ENCODE data around the gene HSPA12B. TPM values are rescaled to one million over a fixed set of nuclear protein-coding genes. Genes with fewer than 3 reads are reported as not detected.

The HSPA12B gene
- total and polyA plus RNA-seq, 2 donors (not counting 3 experiments of a cell fraction or from before 2014, with no cell fraction given), result 3.7 to 6.6 TPM

- H3K36me3 ChIP-seq (ENCODE audit: control insufficient read depth in 2 of 2, extremely low read depth in 1 of 2, insufficient read depth in 2 of 2, low read length in 2 of 2), result no peaks in the 10 kb centered on the region
- peak; percentile 18 for DNase-seq (ENCODE audit: low read depth, low spot score)
- dilution Hi-C loops (cut with MboI; ENCODE audit: extremely low pct_ligation_motif_present, low sequenced_read_pairs) (no loop called here), intact Hi-C loops (cut with micrococcal nuclease) (no loop called here)
- no peaks in the 10 kb centered on the region for H3K9me1 ChIP-seq (replicated peaks; ENCODE audit: control insufficient read depth, extremely low read depth, insufficient read depth, low read length)
- no peak overlapping the region for H3K9ac ChIP-seq (replicated peaks; ENCODE audit: extremely low read depth, insufficient read depth, low read length)
- CTCF ChIA-PET, result interaction anchor here (1.1 to 6.1 kb wide), 6 partner anchors 9 to 398 kb away, joined by 4 to 26 read pairs (median 10); no protein-coding TSS in a partner anchor
- no peaks in the 10 kb centered on the region for H3K4me1 ChIP-seq (ENCODE audit: control insufficient read depth, extremely low read depth, insufficient read depth, low read length)
- BruUV-seq (replicated peaks), result no TSS peak
- H3K9me3 ChIP-seq (replicated peaks; ENCODE audit: control insufficient read depth, insufficient read depth, low read length), result no peaks in the 10 kb centered on the region
- TF ChIP-seq FOS (IDR thresholded peaks at IDR 0.05; ENCODE audit: borderline replicate concordance, insufficient read depth, low read length) (no peak), JUN (IDR thresholded peaks at IDR 0.05; ENCODE audit: borderline replicate concordance, insufficient read depth, insufficient read length, low read depth) (no peak), POLR2A (IDR thresholded peaks at IDR 0.05; ENCODE audit: low read depth, low read length) (no peak), GATA2 (IDR thresholded peaks at IDR 0.05; ENCODE audit: insufficient read depth, insufficient read length, low read depth, low read length) (no peak), MYC (IDR thresholded peaks at IDR 0.05; ENCODE audit: low read depth, low read length) (no peak), EZH2 (IDR thresholded peaks at IDR 0.05; ENCODE audit: borderline replicate concordance, low read depth, low read length, severe bottlenecking) (no peak), CTCF (IDR thresholded peaks at IDR 0.05; ENCODE audit: extremely low read depth in 1 of 2, insufficient read depth in 1 of 2, low read depth in 1 of 2, low read length in 2 of 2) (no peak), POLR2AphosphoS5 (IDR thresholded peaks at IDR 0.05; ENCODE audit: insufficient read depth, low read depth, low read length) (no peak), MAX (IDR thresholded peaks at IDR 0.05; ENCODE audit: insufficient read depth, insufficient read length) (no peak)
- POLR2A ChIA-PET, result no interaction called here
- no peak overlapping the region for H3K27ac ChIP-seq (ENCODE audit: insufficient read depth, low read depth, low read length)
- no peak overlapping the region for H3K4me3 ChIP-seq (replicated peaks in 1 of 3; ENCODE audit: insufficient read depth in 1 of 3, low read depth in 1 of 3, low read length in 3 of 3)
- H2AFZ ChIP-seq (ENCODE audit: low read depth, low read length), result peak overlapping the region; percentile 17
- peaks cover 17 to 21% of the 10 kb centered on the region in 2 experiments for H3K27me3 ChIP-seq (ENCODE audit: control insufficient read depth in 2 of 2, insufficient read depth in 2 of 2, low read length in 2 of 2)
- no peaks in the 10 kb centered on the region for H3K79me2 ChIP-seq (ENCODE audit: control insufficient read depth, insufficient read depth, low read length)
- H3K4me2 ChIP-seq (ENCODE audit: insufficient read depth, low read length), result no peak overlapping the region
- peak; percentile 70 for FAIRE-seq
- H4K20me1 ChIP-seq (replicated peaks; ENCODE audit: control insufficient read depth, extremely low read depth, insufficient read depth, low read length), result no peaks in the 10 kb centered on the region
Observed at GRCh38 chr20:3687655-3688054, 44.8 kb upstream of the HSPA12B start.
